K562 (cell line): ENCODE results near the gene STX19. TPM values are rescaled to one million over a fixed set of nuclear protein-coding genes. Genes with fewer than 3 reads are reported as not detected.

Source experiments
- ATAC-seq: fragments of 200-7000 bp; cut with Tn5 transposase; 3 replicates; pipeline ENCODE4 v1.9.1; 2020; ENCODE audit warnings: moderate library complexity
- BruUV-seq: library from RNA; stranded (reverse); fragments of 400-500 nt; replicated peaks from 2 replicates; lab custom pipeline; 2021; lab: Mats Ljungman, UMichigan
- CTCF ChIA-PET: fragments of 300-600 bp; formaldehyde crosslinking; extraction: SDS; loops from one replicate; lab custom pipeline; 2021; ENCODE audit warnings: low intra/inter-chr PET ratio; lab: Yijun Ruan, JAX
- POLR2A ChIA-PET: fragments of 300-600, 350-650 bp; sonication (Branson Sonifier 250); formaldehyde crosslinking; extraction: SDS; loops from one replicate; lab custom pipeline; 2021; ENCODE audit warnings: antibody characterized with exemption, inconsistent platforms; lab: Yijun Ruan, JAX
- DNase-seq, 4 experiments: peaks; one replicate each; pipeline versions ENCODE4 v3.0.0 to v3.0.0-alpha.2; 2011 to 2018; ENCODE audit warnings: low spot score in 3 of 4, mixed read lengths in 3 of 4; ENCODE audit errors: extremely low read depth in 1 of 4
- FAIRE-seq: peaks from 2 replicates; lab custom pipeline; 2011; peaks lifted over from hg19 to GRCh38; lab: Jason Lieb, UNC
- H2AFZ ChIP-seq: 2 replicates; pipeline ENCODE4 v1.6.0; 2011; ENCODE audit warnings: low read depth, low read length, control low read depth, inconsistent platforms
- H3K27ac ChIP-seq: fragments of 200-600 bp; 3 replicates; pipeline ENCODE4 v1.8.0; 2011; ENCODE audit warnings: low read depth, mild to moderate bottlenecking, control low read depth, inconsistent platforms, low read length, moderate library complexity, mixed read lengths; ENCODE audit errors: extremely low read depth
- H3K27me3 ChIP-seq, 2 experiments: fragments of 300-600 bp in 1 of 2; 2 replicates in 1 of 2; 3 replicates in 1 of 2; pipeline versions ENCODE4 v1.6.0 to v1.8.0; 2011; ENCODE audit warnings: inconsistent platforms in 2 of 2, low read length in 2 of 2, mild to moderate bottlenecking in 1 of 2, mixed read lengths in 1 of 2, moderate library complexity in 1 of 2; ENCODE audit not compliant: control insufficient read depth in 2 of 2, insufficient read depth in 2 of 2
- H3K36me3 ChIP-seq: fragments of 300-600 bp; 3 replicates; pipeline ENCODE4 v1.8.0; 2011; ENCODE audit warnings: mild to moderate bottlenecking, low read length, inconsistent platforms; ENCODE audit not compliant: control insufficient read depth, insufficient read depth
- H3K4me1 ChIP-seq, 2 experiments: fragments of 200-600 bp in 1 of 2; replicated peaks in 1 of 2; 2 replicates in 1 of 2; 3 replicates in 1 of 2; pipeline versions ENCODE4 v1.5.1 to v1.8.0; 2011; ENCODE audit warnings: inconsistent platforms in 2 of 2, low read length in 2 of 2, mild to moderate bottlenecking in 1 of 2, mixed read lengths in 1 of 2, moderate library complexity in 1 of 2; ENCODE audit not compliant: control insufficient read depth in 2 of 2, insufficient read depth in 2 of 2
- H3K4me2 ChIP-seq: 2 replicates; pipeline ENCODE4 v1.6.1; 2011; ENCODE audit warnings: low read length, control low read depth, inconsistent platforms, mixed read lengths; ENCODE audit not compliant: insufficient read depth
- H3K4me3 ChIP-seq: fragments of 200-600 bp; sonication (generic), shearing (Covaris generic); 2 replicates; pipeline ENCODE4 v1.5.1; 2016; ENCODE audit warnings: control low read depth, inconsistent platforms
- H3K79me2 ChIP-seq: fragments of 200-600 bp; 3 replicates; pipeline ENCODE4 v1.8.0; 2011; ENCODE audit warnings: low read length, inconsistent platforms; ENCODE audit not compliant: control insufficient read depth, insufficient read depth
- H3K9ac ChIP-seq, 2 experiments: 2 replicates each; pipeline versions ENCODE4 v1.6.0 to v1.6.1; 2011; ENCODE audit warnings: low read depth in 2 of 2, low read length in 2 of 2, control low read depth in 1 of 2, inconsistent platforms in 1 of 2, mild to moderate bottlenecking in 1 of 2, mixed read lengths in 1 of 2; ENCODE audit not compliant: insufficient read depth in 1 of 2
- H3K9me1 ChIP-seq: one replicate; pipeline ENCODE4 v1.6.0; 2011; ENCODE audit warnings: inconsistent platforms, mild to moderate bottlenecking, low read length, moderate library complexity; ENCODE audit not compliant: control insufficient read depth, insufficient read depth
- H3K9me3 ChIP-seq: replicated peaks from 2 replicates; pipeline ENCODE4 v1.5.1; 2011; ENCODE audit warnings: low read depth, low read length, inconsistent platforms; ENCODE audit not compliant: control insufficient read depth, insufficient read depth
- H4K20me1 ChIP-seq: replicated peaks from 2 replicates; pipeline ENCODE4 v1.6.1; 2011; ENCODE audit warnings: low read length, inconsistent platforms, mixed read lengths; ENCODE audit not compliant: control insufficient read depth, insufficient read depth
- ETV5 ChIP-seq: sonication (generic); formaldehyde crosslinking; IDR thresholded peaks from 2 replicates; pipeline ENCODE4 v1.4.0; 2020; ENCODE audit warnings: low read depth, mild to moderate bottlenecking, missing genetic modification reagents
- NELFE ChIP-seq: IDR thresholded peaks from 2 replicates; pipeline ENCODE4 v1.6.1; 2011; ENCODE audit warnings: mild to moderate bottlenecking; ENCODE audit not compliant: insufficient read depth, insufficient read length
- PHF20 ChIP-seq: fragments of 450-650 bp; IDR thresholded peaks from 2 replicates; pipeline ENCODE4 v1.6.1; 2018; ENCODE audit not compliant: partially characterized antibody
- POLR2AphosphoS2 ChIP-seq: IDR thresholded peaks from 2 replicates; pipeline ENCODE4 v1.6.1; 2012; ENCODE audit warnings: low read length, improper control_type of control experiment
- WGBS: fragments of 100-300 bp; shearing (Covaris generic); methylation state at CpG from one replicate; pipeline ENCODE4 v1.1.6; 2016; ENCODE audit warnings: low coverage, mixed read lengths; ENCODE audit not compliant: insufficient coverage; ENCODE audit errors: missing lambda C conversion rate; 5-methylcytosine and 5-hydroxymethylcytosine counted together
- in situ Hi-C: fragments of 300-500 bp; cut with MboI; formaldehyde crosslinking; loops from 4 replicates; pipeline ENCODE4 v1.15.0; 2018; ENCODE audit warnings: inconsistent platforms, mixed read lengths
- intact Hi-C: fragments of 100-400 bp; cut with micrococcal nuclease; formaldehyde crosslinking; loops from 2 replicates; pipeline ENCODE4 v1.14.2; 2022
- polyA plus RNA-seq, 8 experiments: library from polyadenylated mRNA; depleted of rRNA in 4 of 8; stranded (reverse) in 5 of 8; unstranded in 3 of 8; fragments of >200 nt; fragmentation: Nextera tagmentation in 2 of 8; fragmentation: Illumina TruSeq in 1 of 8; extraction: Ambion mirVana in 2 of 8; extraction: Trizol in 1 of 8; gene quantifications; 2 replicates each; pipeline versions ENCODE4 v1.2.1 to v1.2.3, GENCODE V29; 2011 to 2014; ENCODE audit warnings: inconsistent platforms in 1 of 8, missing spikeins in 1 of 8
- total RNA-seq, 7 experiments: library from RNA; depleted of rRNA in 6 of 7; stranded (reverse); fragments of >200 nt in 6 of 7; fragmentation: Illumina TruSeq in 2 of 7; extraction: Trizol in 2 of 7; gene quantifications; 2 replicates each; pipeline versions ENCODE4 v1.2.1 to v1.2.3, GENCODE V29; 2011 to 2021; ENCODE audit warnings: low replicate concordance in 1 of 7
- TF ChIP-seq, protein P1 (sequence below), 2 experiments: fragments of 450-650 bp; IDR thresholded peaks; 2 replicates each; pipeline ENCODE4 v1.6.1; 2016; ENCODE audit warnings: mild to moderate bottlenecking in 2 of 2, borderline replicate concordance in 1 of 2, low read depth in 1 of 2, moderate library complexity in 1 of 2
- TF ChIP-seq, protein P2 (sequence below): fragments of 200-800 bp; sonication (Bioruptor generic); IDR thresholded peaks from 2 replicates; pipeline ENCODE4 v1.6.1; 2017; ENCODE audit warnings: missing genetic modification characterization, missing compliant biosample characterization

The STX19 gene
- total and polyA plus RNA-seq, 9 of the 15 experiments (the other 6 are each of a cell fraction or from before 2014, with no cell fraction given): 0.04 TPM; not detected in 8

DNA sequence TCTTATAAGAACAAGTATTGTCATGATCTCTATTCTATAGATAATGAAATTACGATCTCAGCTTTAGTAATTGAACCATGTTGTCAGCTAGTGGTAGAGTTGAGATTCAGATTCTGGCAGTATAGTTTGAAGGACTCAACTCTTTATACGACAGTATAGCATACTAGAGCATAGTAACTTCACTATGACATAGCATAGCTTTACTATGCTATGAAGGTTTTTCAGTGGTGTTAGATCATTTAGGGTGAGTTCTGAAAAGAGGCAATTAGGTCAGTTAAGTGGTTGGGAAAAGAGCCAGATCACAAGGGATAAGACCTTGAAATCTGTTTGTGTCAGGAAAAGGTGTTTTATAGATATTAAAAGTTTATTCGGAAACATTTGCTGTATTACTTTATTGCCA is 8.1 kb downstream of the STX19 start (continued):
- TF ChIP-seq, protein P1, sequence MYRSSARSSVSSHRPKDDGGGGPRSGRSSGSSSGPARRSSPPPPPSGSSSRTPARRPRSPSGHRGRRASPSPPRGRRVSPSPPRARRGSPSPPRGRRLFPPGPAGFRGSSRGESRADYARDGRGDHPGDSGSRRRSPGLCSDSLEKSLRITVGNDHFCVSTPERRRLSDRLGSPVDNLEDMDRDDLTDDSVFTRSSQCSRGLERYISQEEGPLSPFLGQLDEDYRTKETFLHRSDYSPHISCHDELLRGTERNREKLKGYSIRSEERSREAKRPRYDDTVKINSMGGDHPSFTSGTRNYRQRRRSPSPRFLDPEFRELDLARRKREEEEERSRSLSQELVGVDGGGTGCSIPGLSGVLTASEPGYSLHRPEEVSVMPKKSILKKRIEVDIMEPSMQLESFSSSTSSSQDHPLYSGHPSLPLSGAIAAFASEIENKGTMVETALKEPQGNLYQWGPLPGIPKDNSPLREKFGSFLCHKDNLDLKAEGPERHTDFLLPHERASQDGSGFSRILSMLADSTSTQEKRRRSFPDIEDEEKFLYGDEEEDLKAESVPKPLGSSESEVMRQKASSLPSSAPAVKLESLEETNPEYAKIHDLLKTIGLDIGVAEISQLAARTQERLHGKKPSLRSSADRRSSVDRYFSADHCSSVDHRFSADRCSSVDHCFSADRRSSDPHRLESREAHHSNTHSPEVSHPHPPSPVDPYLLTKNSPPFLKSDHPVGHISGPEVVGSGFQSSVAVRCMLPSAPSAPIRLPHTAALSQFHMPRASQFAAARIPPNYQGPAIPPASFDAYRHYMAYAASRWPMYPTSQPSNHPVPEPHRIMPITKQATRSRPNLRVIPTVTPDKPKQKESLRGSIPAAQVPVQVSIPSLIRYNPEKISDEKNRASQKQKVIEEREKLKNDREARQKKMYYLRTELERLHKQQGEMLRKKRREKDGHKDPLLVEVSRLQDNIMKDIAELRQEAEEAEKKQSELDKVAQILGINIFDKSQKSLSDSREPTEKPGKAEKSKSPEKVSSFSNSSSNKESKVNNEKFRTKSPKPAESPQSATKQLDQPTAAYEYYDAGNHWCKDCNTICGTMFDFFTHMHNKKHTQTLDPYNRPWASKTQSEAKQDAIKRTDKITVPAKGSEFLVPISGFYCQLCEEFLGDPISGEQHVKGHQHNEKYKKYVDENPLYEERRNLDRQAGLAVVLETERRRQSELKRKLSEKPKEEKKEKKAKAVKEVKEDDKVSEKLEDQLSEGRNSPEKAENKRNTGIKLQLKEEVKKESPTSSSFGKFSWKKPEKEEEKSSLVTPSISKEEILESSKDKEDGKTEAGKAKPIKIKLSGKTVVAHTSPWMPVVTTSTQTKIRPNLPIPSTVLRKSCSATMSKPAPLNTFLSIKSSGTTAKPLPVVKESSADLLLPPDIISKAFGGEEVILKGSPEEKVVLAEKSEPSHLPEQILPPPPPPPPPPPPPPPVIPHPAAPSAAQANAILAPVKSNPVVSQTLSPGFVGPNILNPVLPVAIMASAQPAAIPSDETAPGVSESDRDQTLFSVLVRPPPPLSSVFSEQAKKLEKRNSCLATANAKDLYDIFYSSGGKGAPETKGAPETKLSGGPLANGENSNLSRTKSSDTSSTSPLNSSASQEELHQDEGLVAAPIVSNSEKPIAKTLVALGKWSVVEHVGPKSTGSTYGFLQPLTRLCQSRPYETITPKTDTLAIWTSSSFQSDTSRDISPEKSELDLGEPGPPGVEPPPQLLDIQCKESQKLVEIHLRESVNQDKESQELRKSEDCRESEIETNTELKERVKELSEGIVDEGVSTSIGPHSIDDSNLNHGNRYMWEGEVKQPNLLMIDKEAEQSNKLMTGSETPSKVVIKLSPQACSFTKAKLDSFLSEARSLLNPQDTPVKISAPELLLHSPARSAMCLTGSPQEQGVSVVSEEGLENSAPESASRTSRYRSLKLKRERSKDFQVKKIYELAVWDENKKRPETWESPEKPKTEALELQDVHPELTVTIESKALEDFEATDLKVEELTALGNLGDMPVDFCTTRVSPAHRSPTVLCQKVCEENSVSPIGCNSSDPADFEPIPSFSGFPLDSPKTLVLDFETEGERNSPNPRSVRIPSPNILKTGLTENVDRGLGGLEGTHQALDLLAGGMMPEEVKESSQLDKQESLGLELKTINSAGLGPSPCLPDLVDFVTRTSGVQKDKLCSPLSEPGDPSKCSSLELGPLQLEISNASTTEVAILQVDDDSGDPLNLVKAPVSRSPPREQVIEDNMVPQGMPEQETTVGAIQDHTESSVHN (IDR thresholded peaks at IDR 0.05; ENCODE audit: borderline replicate concordance in 1 of 2, low read depth in 1 of 2): no peak
- no peak for TF ChIP-seq PHF20

DNA sequence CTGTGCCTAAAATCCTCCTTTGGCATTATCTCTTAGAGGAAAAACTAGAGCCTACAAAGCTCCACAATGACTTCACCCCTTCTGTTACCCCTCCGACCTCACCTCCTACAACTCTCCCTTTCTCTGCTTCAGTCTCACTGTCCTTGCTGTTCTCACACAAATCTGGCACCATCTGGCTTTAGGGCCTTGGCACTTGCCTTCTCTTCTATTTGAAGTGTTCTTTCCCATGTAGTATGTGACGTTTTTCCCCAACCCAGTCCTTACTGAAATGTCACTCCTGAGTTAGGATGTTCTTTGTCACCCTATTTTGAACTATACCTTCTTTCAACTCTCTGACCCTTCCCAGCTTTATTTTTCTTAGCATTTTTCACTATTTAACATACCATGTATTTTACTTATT is 8.7 kb downstream of the STX19 start:
- BruUV-seq: no TSS peak
- no peak for ATAC-seq
- 60% methylated on average over 1 of the region's 2 CpGs for WGBS

More for the DNA sequence above, 8.7 kb downstream of the STX19 start:
- no peak overlapping the region for H3K4me2 ChIP-seq
- peaks cover 2% of the 10 kb centered on the region; the same call in 1 of the 3 replicates for H3K36me3 ChIP-seq
- no peaks in the 10 kb centered on the region for H3K79me2 ChIP-seq
- no peaks in the 10 kb centered on the region for H3K9me3 ChIP-seq
- H3K9me1 ChIP-seq: no peaks in the 10 kb centered on the region
- CTCF ChIA-PET: no interaction called here
- no peak for DNase-seq
- in situ Hi-C loops (no loop called here), intact Hi-C loops (no loop called here)
- H3K27ac ChIP-seq: no peak overlapping the region
- TF ChIP-seq, protein P2, sequence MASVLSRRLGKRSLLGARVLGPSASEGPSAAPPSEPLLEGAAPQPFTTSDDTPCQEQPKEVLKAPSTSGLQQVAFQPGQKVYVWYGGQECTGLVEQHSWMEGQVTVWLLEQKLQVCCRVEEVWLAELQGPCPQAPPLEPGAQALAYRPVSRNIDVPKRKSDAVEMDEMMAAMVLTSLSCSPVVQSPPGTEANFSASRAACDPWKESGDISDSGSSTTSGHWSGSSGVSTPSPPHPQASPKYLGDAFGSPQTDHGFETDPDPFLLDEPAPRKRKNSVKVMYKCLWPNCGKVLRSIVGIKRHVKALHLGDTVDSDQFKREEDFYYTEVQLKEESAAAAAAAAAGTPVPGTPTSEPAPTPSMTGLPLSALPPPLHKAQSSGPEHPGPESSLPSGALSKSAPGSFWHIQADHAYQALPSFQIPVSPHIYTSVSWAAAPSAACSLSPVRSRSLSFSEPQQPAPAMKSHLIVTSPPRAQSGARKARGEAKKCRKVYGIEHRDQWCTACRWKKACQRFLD (CRISPR knock-in tag): no peak
- no peak for TF ChIP-seq NELFE
- TF ChIP-seq POLR2AphosphoS2: no peak
- TF ChIP-seq ETV5 (CRISPR knock-in tag): no peak
- no peak for FAIRE-seq
- no peak overlapping the region for H2AFZ ChIP-seq
- H4K20me1 ChIP-seq: no peaks in the 10 kb centered on the region
- H3K4me1 ChIP-seq: no peaks in the 10 kb centered on the region
- no peak overlapping the region for H3K9ac ChIP-seq
- H3K27me3 ChIP-seq: no peaks in the 10 kb centered on the region
- H3K4me3 ChIP-seq: no peak overlapping the region
- POLR2A ChIA-PET: no interaction called here
